GM12865 (cell line): ENCODE data around the gene C20orf202.

ENCODE experiments used
- DNase-seq: peaks from one replicate; pipeline ENCODE4 v3.0.0; 2010; ENCODE audit warnings: low read depth
- H3K4me3 ChIP-seq: 2 replicates; pipeline ENCODE4 v1.5.1; 2011; ENCODE audit warnings: mild to moderate bottlenecking, low read depth, low read length, control low read depth
- CTCF ChIP-seq: IDR thresholded peaks from 2 replicates; pipeline ENCODE4 v1.5.1; 2011; ENCODE audit warnings: low read length, control low read depth, low read depth, inconsistent platforms; ENCODE audit not compliant: insufficient read depth; ENCODE audit errors: missing control alignments

C20orf202 gene

GRCh38 chr20:1205802-1206201 lies 2.5 kb downstream of the C20orf202 start:
- no peak overlapping the region for H3K4me3 ChIP-seq
- no peak for DNase-seq
- TF ChIP-seq CTCF = no peak

- no peak for TF ChIP-seq CTCF
- H3K4me3 ChIP-seq = no peak overlapping the region
- no peak for DNase-seq
Observed at GRCh38 chr20:1206366-1207148, 3.3 kb downstream of the C20orf202 start.

- no peak for TF ChIP-seq CTCF
- no peak for DNase-seq
- H3K4me3 ChIP-seq = no peak overlapping the region
Observed at GRCh38 chr20:1207293-1207878, 4.1 kb downstream of the C20orf202 start.

- no peak overlapping the region for H3K4me3 ChIP-seq
- no peak for TF ChIP-seq CTCF
- no peak for DNase-seq
Observed at GRCh38 chr20:1209447-1210387, 6.5 kb downstream of the C20orf202 start.

GRCh38 chr20:1210501-1210900 lies 7.2 kb downstream of the C20orf202 start:
- no peak overlapping the region for H3K4me3 ChIP-seq
- TF ChIP-seq CTCF = no peak
- no peak for DNase-seq

- no peak for TF ChIP-seq CTCF
- no peak overlapping the region for H3K4me3 ChIP-seq
- no peak for DNase-seq
Observed at GRCh38 chr20:1212023-1212422, 8.8 kb downstream of the C20orf202 start.
